ENCODE measurements around the gene COL6A2. TPM values are rescaled to one million over a fixed set of nuclear protein-coding genes. Genes with fewer than 3 reads are reported as not detected.

Gene COL6A2
- total RNA-seq, 1 donor = 487 TPM

DNA sequence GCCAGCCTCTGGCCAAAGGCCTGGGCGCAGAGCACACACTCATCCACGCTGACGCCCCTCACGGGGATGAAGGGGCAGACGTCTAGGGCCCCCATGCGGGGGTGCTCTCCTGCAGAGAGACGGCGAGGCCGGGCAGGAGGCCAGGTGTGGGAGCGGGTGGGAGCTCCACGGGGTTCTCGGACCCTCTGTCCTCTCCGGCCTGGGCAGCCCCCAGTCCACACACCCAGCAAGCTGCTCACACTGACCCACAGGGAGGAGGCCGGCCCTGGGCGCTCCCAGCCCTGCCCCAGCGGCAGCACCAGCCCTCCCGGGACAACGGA is 55.0 kb downstream of the COL6A2 start:
- no peak for DNase-seq (ENCODE audit: low read depth)
- H3K4me3 ChIP-seq (ENCODE audit: low read depth, low read length) = no peak overlapping the region
- TF ChIP-seq, protein P1, sequence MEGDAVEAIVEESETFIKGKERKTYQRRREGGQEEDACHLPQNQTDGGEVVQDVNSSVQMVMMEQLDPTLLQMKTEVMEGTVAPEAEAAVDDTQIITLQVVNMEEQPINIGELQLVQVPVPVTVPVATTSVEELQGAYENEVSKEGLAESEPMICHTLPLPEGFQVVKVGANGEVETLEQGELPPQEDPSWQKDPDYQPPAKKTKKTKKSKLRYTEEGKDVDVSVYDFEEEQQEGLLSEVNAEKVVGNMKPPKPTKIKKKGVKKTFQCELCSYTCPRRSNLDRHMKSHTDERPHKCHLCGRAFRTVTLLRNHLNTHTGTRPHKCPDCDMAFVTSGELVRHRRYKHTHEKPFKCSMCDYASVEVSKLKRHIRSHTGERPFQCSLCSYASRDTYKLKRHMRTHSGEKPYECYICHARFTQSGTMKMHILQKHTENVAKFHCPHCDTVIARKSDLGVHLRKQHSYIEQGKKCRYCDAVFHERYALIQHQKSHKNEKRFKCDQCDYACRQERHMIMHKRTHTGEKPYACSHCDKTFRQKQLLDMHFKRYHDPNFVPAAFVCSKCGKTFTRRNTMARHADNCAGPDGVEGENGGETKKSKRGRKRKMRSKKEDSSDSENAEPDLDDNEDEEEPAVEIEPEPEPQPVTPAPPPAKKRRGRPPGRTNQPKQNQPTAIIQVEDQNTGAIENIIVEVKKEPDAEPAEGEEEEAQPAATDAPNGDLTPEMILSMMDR (IDR thresholded peaks at IDR 0.05; ENCODE audit: insufficient read depth, low read depth, low read length) = no peak

DNA sequence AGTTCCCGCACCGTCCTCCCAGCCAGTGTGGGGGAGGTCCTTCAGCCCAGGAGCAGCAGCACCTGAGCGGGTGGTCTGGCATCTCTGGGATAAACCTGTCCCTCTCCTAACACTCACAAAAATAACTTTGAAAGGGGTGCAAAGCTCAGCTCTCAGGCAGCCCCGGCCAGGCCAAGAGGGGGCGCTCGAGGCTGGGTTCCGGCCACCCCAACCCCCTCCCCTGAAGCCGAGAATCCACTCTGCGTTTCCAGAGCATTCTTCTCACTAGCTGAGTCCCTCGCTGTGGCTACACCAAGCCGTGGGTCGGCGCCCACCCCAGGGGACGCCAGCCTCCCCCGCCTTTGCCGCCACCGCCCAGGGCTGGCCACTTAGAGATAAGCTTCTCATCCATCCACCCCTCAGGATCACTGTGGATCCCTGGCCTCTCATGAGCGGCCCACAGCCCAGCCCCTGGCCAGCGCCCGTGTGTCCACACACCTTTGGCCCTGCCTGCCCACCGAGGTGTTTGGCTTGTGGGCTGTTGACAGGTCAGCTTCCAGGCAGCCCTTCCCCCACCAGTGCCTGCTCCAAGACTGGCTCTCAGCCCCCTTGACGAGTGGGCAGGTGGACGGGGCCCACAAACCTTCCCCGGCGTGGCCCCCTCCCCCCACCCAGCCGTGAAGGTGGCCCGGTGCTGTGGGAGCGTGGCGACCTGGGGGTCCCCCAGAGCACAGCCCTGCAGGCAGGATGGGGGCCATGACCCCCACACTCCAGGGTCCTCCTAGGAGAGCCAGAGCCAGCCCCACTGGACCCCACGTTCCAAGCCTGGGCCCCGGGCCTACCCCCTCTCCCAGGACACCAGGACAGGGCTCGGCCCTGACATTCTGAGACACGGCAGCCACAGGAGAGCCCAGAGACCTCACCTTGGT is 55.6 kb downstream of the COL6A2 start:
- DNase-seq (ENCODE audit: low read depth) = peak; percentile 49
- TF ChIP-seq, protein P1 (IDR thresholded peaks at IDR 0.05; ENCODE audit: insufficient read depth, low read depth, low read length) = peak; percentile 80
- peak overlapping the region; percentile 25 for H3K4me3 ChIP-seq (ENCODE audit: low read depth, low read length)

DNA sequence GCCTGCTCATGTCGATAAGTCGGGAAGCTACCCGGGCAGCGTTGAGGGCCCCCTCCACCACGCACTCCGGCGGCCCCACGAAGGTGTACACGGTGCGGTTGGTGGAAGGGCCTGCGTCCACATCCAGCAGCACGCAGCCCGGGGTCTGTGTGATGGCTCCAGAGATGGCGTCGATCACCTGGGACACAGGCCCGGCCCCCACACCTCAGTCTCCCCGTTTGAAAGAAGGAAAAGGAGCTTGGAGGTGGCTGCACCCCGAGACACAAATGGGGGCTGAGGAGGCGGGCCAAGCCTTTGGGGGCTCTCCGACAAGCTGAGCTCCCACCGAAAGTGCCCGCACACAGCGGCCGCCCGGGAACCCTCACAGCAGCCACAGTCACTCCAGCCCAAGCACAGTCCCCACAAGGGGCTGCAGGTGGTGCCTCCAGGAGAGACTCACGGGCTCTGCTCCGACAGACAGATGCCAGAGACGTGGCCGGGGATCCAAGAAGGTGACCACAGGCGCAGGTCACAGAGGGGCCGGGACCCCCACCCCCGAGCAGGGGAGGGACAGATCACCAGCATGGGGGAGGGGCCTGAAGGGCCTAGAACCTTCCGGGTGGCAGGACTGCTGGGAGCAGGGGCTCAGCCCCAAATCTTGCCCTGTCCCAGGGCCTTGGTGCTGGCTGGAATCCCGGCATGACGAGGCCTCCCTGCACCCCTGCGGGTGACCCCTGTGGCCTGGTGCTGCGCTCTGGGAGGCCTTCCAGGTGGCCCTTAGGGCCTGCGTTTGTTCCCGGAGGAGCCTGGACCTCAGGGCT is 56.4 kb downstream of the COL6A2 start:
- TF ChIP-seq, protein P1 (IDR thresholded peaks at IDR 0.05; ENCODE audit: insufficient read depth, low read depth, low read length) = no peak
- no peak overlapping the region for H3K4me3 ChIP-seq (ENCODE audit: low read depth, low read length)
- no peak for DNase-seq (ENCODE audit: low read depth)

DNA sequence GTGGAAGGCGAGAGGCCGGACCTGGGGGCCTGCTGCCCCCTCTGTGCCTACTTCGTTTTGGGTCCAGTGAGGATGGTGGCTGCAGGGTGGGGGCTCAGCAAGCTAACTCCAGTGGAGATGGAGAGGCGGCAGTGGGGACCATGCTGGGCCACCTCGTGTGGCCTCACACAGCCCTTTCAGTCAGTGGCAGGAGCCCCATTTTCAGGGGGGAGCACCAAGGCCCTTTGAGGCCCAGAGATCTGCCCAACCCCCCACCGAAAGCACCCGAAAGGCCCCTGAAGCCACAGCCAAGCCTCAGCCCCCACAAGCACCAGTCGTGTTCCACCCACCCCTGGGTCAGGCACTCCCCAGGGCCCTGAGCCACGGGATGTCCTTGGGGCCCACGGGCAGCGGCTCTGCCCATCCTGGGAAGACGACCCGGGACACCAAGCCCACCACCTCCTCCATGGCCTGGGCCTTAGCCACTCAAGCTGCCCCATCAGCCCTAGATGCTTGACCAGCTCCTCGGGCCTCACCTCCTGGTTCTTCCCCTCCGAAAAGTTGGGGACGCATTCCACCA is 57.1 kb downstream of the COL6A2 start:
- TF ChIP-seq, protein P1 (IDR thresholded peaks at IDR 0.05; ENCODE audit: insufficient read depth, low read depth, low read length) = no peak
- H3K4me3 ChIP-seq (ENCODE audit: low read depth, low read length) = no peak overlapping the region
- DNase-seq (ENCODE audit: low read depth) = no peak

DNA sequence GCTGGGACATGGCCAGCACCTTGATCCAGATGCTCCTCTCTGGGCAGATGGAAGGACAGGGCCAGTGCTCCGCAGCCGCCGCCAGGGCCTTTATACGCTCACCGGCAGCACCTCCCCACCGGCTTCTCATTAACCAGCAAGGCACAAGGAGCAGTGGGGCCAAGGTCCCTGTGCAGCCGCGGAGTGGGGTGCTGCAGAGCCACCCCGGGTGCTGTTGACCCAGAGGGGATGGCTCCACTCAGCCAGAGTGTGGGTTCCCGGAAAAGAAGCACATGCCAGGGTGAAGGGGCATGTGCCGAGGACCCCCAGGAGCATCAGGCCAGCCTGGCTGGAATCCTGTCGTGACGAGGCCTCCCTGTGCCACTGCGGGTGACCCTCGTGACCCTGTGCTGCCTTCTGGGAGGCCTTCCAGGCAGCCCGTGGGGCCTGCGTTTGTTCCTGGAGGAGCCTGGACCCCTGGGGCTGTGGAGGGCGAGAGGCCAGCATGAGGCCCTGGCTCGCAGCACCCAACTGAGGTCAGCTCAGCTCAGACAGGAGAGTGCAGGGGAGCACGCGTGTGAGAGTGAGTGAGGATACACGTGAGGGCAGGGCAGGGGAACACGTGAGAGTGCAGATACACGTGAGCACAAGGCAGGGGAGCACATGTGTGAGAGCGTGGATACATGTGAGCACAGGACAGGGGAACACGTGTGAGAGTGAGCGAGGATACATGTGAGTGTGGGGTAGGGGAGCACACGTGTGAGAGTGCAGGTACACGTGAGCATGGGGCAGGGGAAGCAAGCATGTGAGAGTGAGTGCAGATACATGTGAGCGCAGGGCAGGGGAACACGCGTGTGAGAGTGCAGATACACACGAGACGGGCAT is 57.8 kb downstream of the COL6A2 start, which contains the start of gene FTCD:
Gene FTCD (minus strand): TSS at position 66 of the 864 bp plus-strand sequence. CDS start 56 bp downstream, at position 10.
- TF ChIP-seq, protein P1 (IDR thresholded peaks at IDR 0.05; ENCODE audit: insufficient read depth, low read depth, low read length) = no peak
- no peak for DNase-seq (ENCODE audit: low read depth)
- no peak within 1 kb of the TSS for H3K4me3 ChIP-seq (ENCODE audit: low read depth, low read length)

DNA sequence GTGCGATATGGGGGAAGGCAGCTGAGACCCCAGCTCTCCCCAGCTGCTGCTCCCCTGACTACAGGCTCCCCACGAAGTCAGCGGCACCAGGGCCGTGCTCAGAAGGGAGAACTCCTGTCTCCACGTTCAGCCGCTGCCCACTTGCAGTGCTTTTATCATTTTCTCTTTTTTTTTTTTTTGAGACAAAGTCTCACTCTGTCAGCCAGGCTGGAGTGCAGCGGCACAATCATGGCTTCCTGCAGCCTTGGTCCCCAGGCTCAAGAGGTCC is 58.4 kb downstream of the COL6A2 start:
- DNase-seq (ENCODE audit: low read depth) = no peak
- no peak overlapping the region for H3K4me3 ChIP-seq (ENCODE audit: low read depth, low read length)
- TF ChIP-seq, protein P1 (IDR thresholded peaks at IDR 0.05; ENCODE audit: insufficient read depth, low read depth, low read length) = no peak
